ENCODE data around the gene CYSTM1. TPM values are rescaled to one million over a fixed set of nuclear protein-coding genes. Genes with fewer than 3 reads are reported as not detected.

Gene CYSTM1
- total and polyA plus RNA-seq, 2 donors (not counting 1 experiment from before 2014, with no cell fraction given) = 6.2 to 17.0 TPM

DNA sequence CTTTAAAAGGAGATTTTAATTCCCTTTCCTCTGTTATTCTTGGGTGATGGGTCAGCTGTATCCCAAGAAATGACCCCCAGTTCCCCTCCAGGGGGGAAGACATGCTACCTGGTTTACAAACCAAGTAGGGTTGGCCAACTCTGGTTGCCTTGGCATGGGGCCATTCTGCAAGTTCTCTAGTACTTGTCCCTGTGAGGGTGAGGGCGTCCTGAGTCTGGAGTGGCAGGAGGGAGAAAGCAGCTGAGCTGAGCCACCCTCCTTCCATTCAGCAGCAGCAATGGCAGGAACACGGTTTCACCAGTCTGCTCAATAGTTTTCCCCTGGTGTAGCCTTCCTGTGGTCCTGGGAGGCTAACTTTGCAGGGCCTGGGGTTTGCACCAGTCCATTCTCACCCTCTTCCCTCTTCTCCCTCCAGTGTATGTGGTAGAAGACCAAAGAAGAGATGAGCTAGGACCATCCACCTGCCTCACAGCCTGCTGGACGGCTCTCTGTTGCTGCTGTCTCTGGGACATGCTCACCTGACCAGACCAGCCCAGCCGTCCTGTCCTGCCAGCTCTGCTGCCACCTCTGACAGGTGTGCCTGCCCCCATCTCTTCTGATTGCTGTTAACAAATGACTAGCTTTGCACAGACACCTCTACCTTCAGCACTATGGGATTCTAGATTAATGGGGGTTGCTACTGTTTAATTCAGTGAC lies 68.0 kb downstream of the CYSTM1 start:
- POLR2A ChIA-PET = interaction anchor here (0.6 kb wide), 1 partner anchor 104 kb away, joined by 3 read pairs; the partner anchor contains the start of gene HBEGF
- intact Hi-C loops (cut with micrococcal nuclease) = loop anchor here (5.0 kb wide), 2 partner anchors 39 to 59 kb away; partner anchors contain the start of gene PFDN1
- H3K9ac ChIP-seq (ENCODE audit: low read length) = no peak overlapping the region
- peaks cover 0 to 9% of the 10 kb centered on the region in 2 experiments for H3K36me3 ChIP-seq (replicated peaks in 1 of 2; ENCODE audit: control extremely low read depth in 1 of 2, control insufficient read depth in 1 of 2, extremely low read depth in 1 of 2, insufficient read depth in 2 of 2, low read length in 1 of 2)
- 91% methylated on average over 3 of the region's 4 CpGs for WGBS (ENCODE audit: insufficient coverage)
- peaks cover 10 to 15% of the 10 kb centered on the region in 2 donors for H3K4me1 ChIP-seq (ENCODE audit: control insufficient read depth in 2 of 2, insufficient read depth in 2 of 2, low read length in 2 of 2)
- no peak for ATAC-seq (ENCODE audit: low read depth)
- H3K4me2 ChIP-seq (replicated peaks; ENCODE audit: low read depth, low read length, poor library complexity, severe bottlenecking) = no peak overlapping the region
- TF ChIP-seq EZH2 (IDR thresholded peaks at IDR 0.05; ENCODE audit: borderline replicate concordance, insufficient read depth, low read depth, low read length, poor library complexity, severe bottlenecking) = no peak
- TF ChIP-seq, protein P1, sequence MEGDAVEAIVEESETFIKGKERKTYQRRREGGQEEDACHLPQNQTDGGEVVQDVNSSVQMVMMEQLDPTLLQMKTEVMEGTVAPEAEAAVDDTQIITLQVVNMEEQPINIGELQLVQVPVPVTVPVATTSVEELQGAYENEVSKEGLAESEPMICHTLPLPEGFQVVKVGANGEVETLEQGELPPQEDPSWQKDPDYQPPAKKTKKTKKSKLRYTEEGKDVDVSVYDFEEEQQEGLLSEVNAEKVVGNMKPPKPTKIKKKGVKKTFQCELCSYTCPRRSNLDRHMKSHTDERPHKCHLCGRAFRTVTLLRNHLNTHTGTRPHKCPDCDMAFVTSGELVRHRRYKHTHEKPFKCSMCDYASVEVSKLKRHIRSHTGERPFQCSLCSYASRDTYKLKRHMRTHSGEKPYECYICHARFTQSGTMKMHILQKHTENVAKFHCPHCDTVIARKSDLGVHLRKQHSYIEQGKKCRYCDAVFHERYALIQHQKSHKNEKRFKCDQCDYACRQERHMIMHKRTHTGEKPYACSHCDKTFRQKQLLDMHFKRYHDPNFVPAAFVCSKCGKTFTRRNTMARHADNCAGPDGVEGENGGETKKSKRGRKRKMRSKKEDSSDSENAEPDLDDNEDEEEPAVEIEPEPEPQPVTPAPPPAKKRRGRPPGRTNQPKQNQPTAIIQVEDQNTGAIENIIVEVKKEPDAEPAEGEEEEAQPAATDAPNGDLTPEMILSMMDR (IDR thresholded peaks at IDR 0.05) = no peak
- CTCF ChIA-PET = interaction anchor here (0.6 to 24.1 kb wide), 15 partner anchors 10 to 1044 kb away, joined by 3 to 594 read pairs (median 7); partner anchors contain the start of genes HBEGF and SLC4A9
- no peak overlapping the region for H3K27ac ChIP-seq (ENCODE audit: low read length in 2 of 2)
- H3K27me3 ChIP-seq (replicated peaks in 1 of 4; ENCODE audit: control extremely low read depth in 1 of 4, control insufficient read depth in 3 of 4, insufficient read depth in 4 of 4, low read length in 3 of 4) = no peaks in the 10 kb centered on the region
- H3K79me2 ChIP-seq (ENCODE audit: control insufficient read depth, insufficient read depth, low read length) = no peaks in the 10 kb centered on the region
- Mint-ChIP-seq H3K4me1 (peaks cover 15% of the 10 kb centered on the region), H3K4me3 (no peak overlapping the region), H3K9me3 (ENCODE audit: insufficient read depth) (no peaks in the 10 kb centered on the region), H3K27ac (no peak overlapping the region), H3K27me3 (no peaks in the 10 kb centered on the region)
- no peaks in the 10 kb centered on the region for H3K9me3 ChIP-seq (ENCODE audit: control extremely low read depth in 1 of 3, control insufficient read depth in 2 of 3, insufficient read depth in 1 of 3, low read length in 2 of 3)
- no peak overlapping the region for H2AFZ ChIP-seq (ENCODE audit: insufficient read depth, low read depth, low read length, poor library complexity, severe bottlenecking)
- H4K20me1 ChIP-seq (ENCODE audit: control insufficient read depth, insufficient read depth, low read length, poor library complexity, severe bottlenecking) = no peaks in the 10 kb centered on the region
- H3K4me3 ChIP-seq (ENCODE audit: control extremely low read depth in 1 of 5, extremely low read depth in 1 of 5, insufficient read depth in 1 of 5, low read depth in 2 of 5, low read length in 4 of 5) = no peak overlapping the region
- no peak for DNase-seq

DNA sequence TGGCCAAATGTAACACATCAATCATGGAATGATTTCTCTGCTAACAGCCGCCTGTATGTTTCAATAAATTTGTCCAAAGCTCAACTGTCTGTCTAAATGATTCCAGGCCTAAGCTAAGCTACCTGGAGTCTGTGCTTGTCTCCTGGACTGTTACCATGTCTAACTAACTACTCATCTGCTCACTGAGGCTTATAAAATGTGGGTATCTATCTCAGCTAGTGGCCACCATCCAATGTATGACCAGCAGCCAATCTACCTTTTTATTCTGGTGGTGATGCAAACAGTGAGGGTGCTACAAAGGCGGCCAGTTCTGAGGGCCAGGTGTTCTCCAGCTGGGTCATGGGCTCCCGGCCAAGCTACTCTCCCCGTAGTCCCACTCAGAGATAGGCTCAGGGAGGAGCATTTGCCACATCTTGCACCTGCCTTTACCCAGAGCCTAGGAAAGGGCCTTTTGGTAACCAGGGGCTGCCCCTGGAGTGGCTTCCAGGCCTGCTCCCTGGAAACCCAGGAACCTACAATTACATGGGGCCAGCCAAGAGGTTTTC lies 68.8 kb downstream of the CYSTM1 start:
- Histone ChIP-seq H3K27ac (ENCODE audit: low read length in 2 of 2) (no peak overlapping the region), H3K4me1 (ENCODE audit: control insufficient read depth in 2 of 2, insufficient read depth in 2 of 2, low read length in 2 of 2) (peaks cover 10 to 15% of the 10 kb centered on the region in 2 donors), H3K36me3 (replicated peaks in 1 of 2; ENCODE audit: control extremely low read depth in 1 of 2, control insufficient read depth in 1 of 2, extremely low read depth in 1 of 2, insufficient read depth in 2 of 2, low read length in 1 of 2) (peaks cover 0 to 9% of the 10 kb centered on the region in 2 experiments), H4K20me1 (ENCODE audit: control insufficient read depth, insufficient read depth, low read length, poor library complexity, severe bottlenecking) (no peaks in the 10 kb centered on the region), H3K4me3 (ENCODE audit: control extremely low read depth in 1 of 5, extremely low read depth in 1 of 5, insufficient read depth in 1 of 5, low read depth in 2 of 5, low read length in 4 of 5) (no peak overlapping the region), H3K9me3 (ENCODE audit: control extremely low read depth in 1 of 3, control insufficient read depth in 2 of 3, insufficient read depth in 1 of 3, low read length in 2 of 3) (no peaks in the 10 kb centered on the region), H3K27me3 (replicated peaks in 1 of 4; ENCODE audit: control extremely low read depth in 1 of 4, control insufficient read depth in 3 of 4, insufficient read depth in 4 of 4, low read length in 3 of 4) (no peaks in the 10 kb centered on the region), H3K4me2 (replicated peaks; ENCODE audit: low read depth, low read length, poor library complexity, severe bottlenecking) (no peak overlapping the region), H3K79me2 (ENCODE audit: control insufficient read depth, insufficient read depth, low read length) (no peaks in the 10 kb centered on the region), H3K9ac (ENCODE audit: low read length) (no peak overlapping the region), H2AFZ (ENCODE audit: insufficient read depth, low read depth, low read length, poor library complexity, severe bottlenecking) (no peak overlapping the region)
- H3K4me1 Mint-ChIP-seq = peaks cover 15% of the 10 kb centered on the region
- 87% methylated on average over 4 of the region's 4 CpGs for WGBS (ENCODE audit: insufficient coverage)
- no peak for ATAC-seq (ENCODE audit: low read depth)
- H3K9me3 Mint-ChIP-seq (ENCODE audit: insufficient read depth) = no peaks in the 10 kb centered on the region
- no peaks in the 10 kb centered on the region for H3K27me3 Mint-ChIP-seq
- DNase-seq = no peak
- TF ChIP-seq EZH2 (IDR thresholded peaks at IDR 0.05; ENCODE audit: borderline replicate concordance, insufficient read depth, low read depth, low read length, poor library complexity, severe bottlenecking) = no peak
- TF ChIP-seq, protein P1 (IDR thresholded peaks at IDR 0.05) = no peak
- H3K4me3 Mint-ChIP-seq = no peak overlapping the region
- no peak overlapping the region for H3K27ac Mint-ChIP-seq
- intact Hi-C loops (cut with micrococcal nuclease) = loop anchor here (1.0 to 5.0 kb wide), 4 partner anchors 39 to 114 kb away; partner anchors contain the start of gene PFDN1
- CTCF ChIA-PET = interaction anchor here (0.6 to 24.1 kb wide), 27 partner anchors 9 to 1832 kb away, joined by 3 to 594 read pairs (median 4); partner anchors contain the start of genes HBEGF, IK, NDUFA2 and PFDN1
- POLR2A ChIA-PET = no interaction called here

Measured in B cell (primary cell).